Activated naive CD4-positive, alpha-beta T cell treated with anti-CD3 and anti-CD28 coated beads, Interleukin-2, amount 10 ng/mL, durations not matched to agents 5 hours and 36 hours (primary cell): ENCODE data around the gene ADAM23. TPM values are rescaled to one million over a fixed set of nuclear protein-coding genes. Genes with fewer than 3 reads are reported as not detected.

ENCODE experiments used
- total RNA-seq, 2 experiments: library from RNA; stranded (reverse); gene quantifications; one replicate each; pipeline ENCODE4 v1.2.3, GENCODE V29; 2021

ADAM23 gene
- total RNA-seq, result under 1 TPM; 0.23 to 0.26 TPM

GRCh38 chr2:206442833-206443734, at the start of gene ADAM23:
Gene ADAM23, plus strand, starts transcription at chr2:206443532. Its CDS starts 335 bp downstream, at chr2:206443867.

GRCh38 chr2:206642075-206643025, 199.0 kb downstream of the ADAM23 start, which contains the start of gene FAM237A:
Gene FAM237A, plus strand, starts transcription at chr2:206642487. Its CDS starts 1,750 bp downstream, at chr2:206644237.

Other genes with a start within 250 kb of the ADAM23 start
- gene ZDBF2, start 168.9 kb upstream of the ADAM23 start, total RNA-seq, result 10 to 100 TPM; 13.6 to 14.3 TPM
- gene FAM237A, start 199.0 kb downstream of the ADAM23 start, total RNA-seq, result not detected